ENCODE measurements around the gene KSR1.
"Not testable (repeated sequence)": the region's sequence is repeated elsewhere in the genome, so short reads cannot be mapped to it uniquely, and the experiment has no call there.

Gene KSR1

DNA sequence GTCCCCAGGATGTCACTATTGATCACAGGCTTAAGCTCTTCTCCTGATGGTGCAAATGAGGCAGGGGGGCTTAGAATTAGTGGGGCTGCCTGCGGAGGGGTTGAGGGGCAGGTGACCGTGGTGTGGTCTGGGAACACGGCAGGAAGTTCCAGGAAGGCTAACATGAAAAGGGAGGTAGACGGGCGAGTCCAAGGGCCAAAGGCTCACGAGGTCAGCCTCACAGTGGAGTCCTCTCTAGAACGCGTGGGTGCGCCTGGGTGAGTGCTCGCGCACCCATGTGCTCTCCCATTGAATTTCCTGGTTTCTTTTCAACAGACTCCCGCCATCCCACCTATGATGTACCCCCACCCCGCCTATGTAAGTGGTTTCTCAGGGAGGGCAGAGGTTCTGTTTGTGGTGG lies 190.0 kb downstream of the KSR1 start:
- no peak for DNase-seq

DNA sequence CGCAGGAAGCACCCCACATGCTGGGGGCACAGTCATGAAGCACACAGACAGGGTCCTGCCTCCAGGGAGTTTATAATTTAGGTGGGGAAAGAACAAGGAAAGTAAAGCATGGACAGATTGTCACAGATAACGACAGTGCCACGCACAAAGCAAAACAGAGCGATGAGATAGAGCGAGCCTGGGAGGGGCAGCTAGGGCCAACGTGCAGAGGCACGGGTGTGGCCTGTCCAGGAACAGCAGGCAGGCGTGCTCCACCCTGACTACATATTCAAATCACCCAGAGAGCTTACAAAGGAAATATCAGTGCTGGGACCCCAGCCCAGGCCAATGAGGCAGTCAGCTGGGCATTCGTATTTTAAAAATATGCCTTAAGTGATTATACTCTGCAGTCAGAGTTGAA lies 191.5 kb downstream of the KSR1 start:
- DNase-seq, result no peak

DNA sequence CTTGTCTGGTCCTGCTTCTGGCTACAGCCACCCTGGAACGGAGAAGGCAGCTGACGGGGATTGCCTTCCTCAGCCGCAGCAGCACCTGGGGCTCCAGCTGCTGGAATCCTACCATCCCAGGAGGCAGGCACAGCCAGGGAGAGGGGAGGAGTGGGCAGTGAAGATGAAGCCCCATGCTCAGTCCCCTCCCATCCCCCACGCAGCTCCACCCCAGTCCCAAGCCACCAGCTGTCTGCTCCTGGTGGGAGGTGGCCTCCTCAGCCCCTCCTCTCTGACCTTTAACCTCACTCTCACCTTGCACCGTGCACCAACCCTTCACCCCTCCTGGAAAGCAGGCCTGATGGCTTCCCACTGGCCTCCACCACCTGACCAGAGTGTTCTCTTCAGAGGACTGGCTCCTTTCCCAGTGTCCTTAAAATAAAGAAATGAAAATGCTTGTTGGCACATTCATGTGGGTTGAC lies 192.9 kb downstream of the KSR1 start:
- not testable (repeated sequence) for DNase-seq

- no peak for DNase-seq
Observed at GRCh38 chr17:27649929-27650328, 193.7 kb downstream of the KSR1 start.

DNA sequence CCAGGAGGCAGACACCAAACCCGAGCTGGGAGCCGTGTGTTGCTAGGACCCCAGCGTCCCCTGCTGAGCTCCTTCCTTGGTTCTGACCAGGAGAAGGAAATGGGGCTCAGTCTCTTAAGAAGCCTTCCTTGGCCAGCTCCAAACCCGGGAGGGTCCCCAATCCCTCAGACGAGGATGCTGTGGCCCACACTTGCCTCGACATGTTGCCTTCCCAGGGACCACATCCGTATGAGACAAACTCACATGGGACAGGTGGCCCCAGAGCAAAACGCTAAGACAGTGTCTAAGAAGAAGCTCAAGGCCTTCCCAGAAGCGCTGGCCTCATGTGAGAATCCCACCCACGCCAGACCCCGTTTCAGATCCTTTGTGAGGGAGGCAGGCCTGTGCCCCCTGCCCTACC lies 194.6 kb downstream of the KSR1 start:
- no peak for DNase-seq

DNA sequence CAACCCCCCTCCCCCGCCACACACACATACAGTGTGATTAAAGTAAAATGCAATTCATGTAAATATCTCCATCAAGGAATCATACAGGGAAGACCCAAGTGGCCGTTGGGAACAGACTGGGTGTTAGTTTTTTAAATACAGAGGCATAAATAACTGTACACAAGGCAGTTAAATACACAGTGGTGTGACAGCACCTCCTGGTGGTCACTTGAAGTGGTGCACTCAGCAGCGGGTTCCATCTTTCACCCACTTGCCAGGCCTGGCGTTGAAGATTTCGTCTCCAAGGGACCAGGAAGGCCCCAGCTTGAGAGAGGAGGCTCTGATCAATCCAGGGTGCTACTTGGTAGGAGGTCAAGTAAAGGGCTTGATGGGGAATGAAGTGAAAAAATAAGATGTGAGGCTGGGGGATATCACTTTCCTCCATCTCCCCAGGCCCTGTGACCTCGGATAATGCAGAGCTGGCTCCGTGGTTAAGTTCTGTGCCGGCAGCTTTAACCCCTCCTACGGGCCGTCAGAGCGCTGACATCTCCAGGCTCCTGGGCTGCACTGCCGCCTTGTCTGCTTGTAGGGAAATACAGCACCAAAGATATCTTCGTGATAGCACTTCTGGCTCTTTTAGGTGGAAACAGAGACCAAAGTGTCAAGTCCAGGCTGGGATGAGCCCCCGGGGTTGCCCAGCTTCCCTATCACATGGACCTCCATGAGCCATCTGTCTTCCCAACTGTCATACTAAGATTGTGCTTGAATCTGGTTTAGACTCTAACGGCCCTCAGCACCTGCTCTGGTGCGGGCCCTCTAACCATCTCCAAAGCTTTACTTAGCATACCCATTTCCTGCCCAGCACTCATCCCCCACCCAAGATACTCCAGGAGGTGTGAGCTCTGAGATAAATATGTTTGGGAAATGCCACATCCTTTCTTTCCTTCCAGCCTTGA lies 195.4 kb downstream of the KSR1 start:
- peak; percentile 87 for DNase-seq

- DNase-seq, result not testable (repeated sequence)
Observed at GRCh38 chr17:27653449-27653971, 197.3 kb downstream of the KSR1 start.

- DNase-seq, result no peak
Observed at GRCh38 chr17:27654136-27654535, 197.9 kb downstream of the KSR1 start.

DNA sequence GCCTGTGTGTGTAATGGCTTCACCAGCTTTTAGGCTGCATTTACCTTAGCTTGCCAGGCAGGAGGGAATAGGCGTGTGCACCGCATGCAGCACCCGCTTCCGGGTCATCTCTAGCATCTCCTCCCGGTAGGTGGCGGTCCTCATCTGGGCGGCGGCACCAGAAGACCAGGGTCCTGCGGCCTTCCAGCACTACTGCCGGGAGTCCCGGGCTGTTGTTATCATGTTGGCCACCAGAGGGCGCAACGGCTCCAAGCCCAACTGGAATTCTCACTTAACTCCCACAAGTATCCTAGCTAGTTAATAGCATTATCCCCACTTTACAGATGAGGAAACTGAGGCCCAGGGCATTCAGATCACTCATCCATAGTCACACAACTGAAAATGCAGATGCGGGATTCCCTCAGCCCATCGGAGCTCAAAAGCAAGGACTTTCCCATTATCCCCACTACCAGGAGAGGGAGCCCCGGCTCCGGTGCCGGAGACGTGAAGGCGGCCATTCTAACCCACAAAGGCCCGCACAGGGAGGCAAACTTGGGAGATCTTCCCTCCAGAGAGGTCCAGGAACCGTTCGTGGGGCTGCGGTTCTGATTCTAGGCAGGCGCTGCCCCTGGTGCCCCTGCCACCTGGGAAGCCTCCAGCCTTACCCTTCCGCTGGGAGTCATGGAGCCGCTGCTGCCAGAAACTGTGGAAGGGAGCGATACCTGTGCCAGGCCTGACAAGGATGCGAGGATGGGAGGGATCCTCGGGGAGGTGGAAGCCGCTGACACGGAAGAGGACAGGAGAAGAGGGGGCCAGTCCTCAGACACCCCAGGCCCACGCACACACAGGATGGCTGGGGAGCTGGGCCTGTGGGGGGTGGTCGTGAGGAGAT lies 198.6 kb downstream of the KSR1 start:
- DNase-seq, result peak; percentile 89

- not testable (repeated sequence) for DNase-seq
Observed at GRCh38 chr17:27655525-27656111, 199.4 kb downstream of the KSR1 start.

- not testable (repeated sequence) for DNase-seq
Observed at GRCh38 chr17:27656620-27657019, 200.4 kb downstream of the KSR1 start.

DNA sequence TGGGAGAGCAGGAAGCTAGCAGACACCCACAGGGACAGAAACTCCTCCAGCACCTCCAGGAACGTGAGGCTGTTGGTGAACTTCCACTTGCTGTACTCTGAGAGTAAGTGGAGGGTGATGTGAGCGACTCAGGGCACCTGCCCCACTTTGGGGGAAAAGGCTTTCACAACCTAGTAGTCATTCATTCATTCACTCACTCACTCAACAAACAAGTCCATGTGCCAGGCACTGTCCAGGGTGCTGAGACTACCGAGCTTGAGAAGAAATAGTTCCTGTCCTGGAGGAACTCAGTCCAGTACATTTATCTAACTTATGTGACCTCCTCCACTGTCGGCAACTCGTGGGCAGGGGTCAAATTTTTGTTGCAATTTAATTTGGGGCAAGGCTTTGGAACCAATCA lies 201.4 kb downstream of the KSR1 start:
- no peak for DNase-seq

DNA sequence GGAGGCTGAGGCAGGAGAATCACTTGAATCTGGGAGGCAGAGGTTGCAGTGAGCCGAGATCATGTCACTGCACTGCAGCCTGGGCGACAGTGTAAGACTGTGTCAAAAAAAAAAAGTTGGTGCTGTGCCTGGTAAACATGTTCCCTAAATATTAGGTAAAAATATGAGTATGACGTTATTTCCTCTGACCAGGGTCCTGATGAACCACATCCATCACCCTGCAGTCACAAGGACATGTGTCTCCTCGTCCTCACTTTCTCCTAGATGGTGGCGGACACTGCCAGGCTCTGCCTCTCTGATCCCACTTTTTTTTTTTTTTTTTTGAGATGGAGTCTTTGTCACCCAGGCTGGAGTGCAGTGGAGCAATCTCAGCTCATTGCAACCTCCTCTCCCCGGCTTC lies 203.4 kb downstream of the KSR1 start:
- DNase-seq, result no peak

- no peak for DNase-seq
Observed at GRCh38 chr17:27660436-27660835, 204.2 kb downstream of the KSR1 start.

GRCh38 chr17:27663936-27664605 lies 207.8 kb downstream of the KSR1 start:
- no peak for DNase-seq

DNA sequence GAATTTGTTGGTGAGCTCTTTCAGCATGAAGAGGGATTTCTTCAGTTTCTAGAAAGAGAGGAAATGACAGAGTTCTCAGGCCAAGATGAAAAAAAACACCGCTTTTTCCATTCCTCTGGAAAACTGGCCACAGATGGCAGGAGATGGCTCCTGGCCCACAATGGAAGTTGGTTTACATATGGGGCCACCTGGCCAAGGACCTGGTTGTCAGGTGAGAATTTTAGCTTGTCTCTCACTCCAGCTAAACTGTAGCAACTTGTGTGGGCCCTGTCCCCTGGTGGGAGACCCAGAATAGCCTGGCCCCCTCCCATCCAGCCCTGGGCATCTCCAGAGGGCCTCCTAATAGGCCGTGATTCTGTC lies 208.3 kb downstream of the KSR1 start:
- DNase-seq, result no peak

- no peak for DNase-seq
Observed at GRCh38 chr17:27665549-27665948, 209.3 kb downstream of the KSR1 start.

DNA sequence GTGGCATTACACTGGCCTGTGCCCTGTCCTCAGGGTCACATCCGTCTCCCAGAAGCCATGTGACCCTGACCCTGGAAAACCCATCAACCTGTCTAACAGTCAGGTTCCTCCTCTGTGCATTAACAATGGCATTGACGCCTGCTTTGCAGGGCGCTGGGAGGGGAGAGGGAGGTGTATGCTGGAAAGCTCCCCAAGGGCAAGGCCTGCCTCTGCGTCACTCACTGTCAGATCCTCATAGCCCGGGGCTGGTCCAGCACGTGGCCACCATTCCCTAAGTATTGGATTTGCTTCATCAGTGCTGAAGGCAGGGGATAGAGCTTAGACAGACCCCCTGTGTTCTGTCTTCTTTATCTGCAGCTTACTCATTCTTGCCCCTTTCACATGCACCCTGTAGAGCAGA lies 210.0 kb downstream of the KSR1 start:
- DNase-seq, result not testable (repeated sequence)

DNA sequence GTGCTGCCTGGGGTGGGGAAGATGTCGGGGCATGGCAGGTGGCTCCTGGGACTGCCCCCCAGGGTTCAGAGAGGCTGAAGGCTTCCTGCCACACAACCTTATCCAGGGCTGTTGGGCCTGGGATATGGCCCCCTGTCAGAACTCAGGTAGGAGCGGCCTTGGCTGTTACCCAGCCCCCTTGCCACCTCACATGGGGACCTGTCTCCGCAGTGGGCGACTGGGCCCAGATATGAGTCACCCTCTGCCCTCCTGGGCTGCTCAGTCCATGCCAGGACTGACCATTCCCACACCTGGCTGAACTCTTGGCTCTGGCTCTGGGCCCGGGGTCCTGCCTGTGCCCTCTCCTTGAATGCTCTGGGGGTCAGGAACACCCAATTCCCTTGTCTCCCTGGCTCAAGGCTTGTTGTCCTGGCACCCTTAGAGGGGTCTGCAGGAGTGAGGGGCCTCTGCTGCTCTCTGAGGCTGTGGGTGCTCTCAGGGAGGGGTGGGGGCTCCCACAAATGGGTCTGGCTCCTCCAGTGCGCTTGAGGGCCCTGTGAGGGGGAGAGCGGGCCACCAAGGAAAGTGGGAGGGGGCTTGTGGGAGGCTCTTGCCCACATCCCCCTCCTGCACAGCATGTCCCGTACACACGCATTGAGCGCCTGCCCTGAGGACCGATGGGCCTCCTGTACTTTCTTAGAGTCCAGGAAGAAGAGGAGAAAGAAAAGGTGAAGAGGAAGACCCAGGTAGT lies 210.7 kb downstream of the KSR1 start:
- peak; percentile 41 for DNase-seq

GRCh38 chr17:27667656-27668487 lies 211.6 kb downstream of the KSR1 start:
- DNase-seq, result peak; percentile 42

GRCh38 chr17:27668488-27668823 lies 212.2 kb downstream of the KSR1 start:
- DNase-seq, result peak; percentile 46
